Mucosa of descending colon (tissue), 3 donors: ENCODE measurements around the gene CRMP1. TPM values are rescaled to one million over a fixed set of nuclear protein-coding genes. Genes with fewer than 3 reads are reported as not detected.

ENCODE experiments used
- ATAC-seq: fragments of 200-7000 bp; cut with Tn5 transposase; one replicate; pipeline ENCODE4 v1.9.1; 2020; ENCODE audit warnings: mild to moderate bottlenecking, moderate library complexity
- DNase-seq, 3 donors: peaks; one replicate each; pipeline ENCODE4 v3.0.0-alpha.2; 2020
- H3K36me3 ChIP-seq: fragments of 200-600 bp; one replicate; pipeline ENCODE4 v1.8.0; 2021; ENCODE audit warnings: low read depth, mild to moderate bottlenecking
- H3K4me1 ChIP-seq: fragments of 200-600 bp; one replicate; pipeline ENCODE4 v1.8.0; 2021; ENCODE audit warnings: low read depth, mild to moderate bottlenecking
- H3K4me3 ChIP-seq: fragments of 200-600 bp; one replicate; pipeline ENCODE4 v1.8.0; 2021; ENCODE audit warnings: mild to moderate bottlenecking
- H3K9me3 ChIP-seq: fragments of 200-600 bp; one replicate; pipeline ENCODE4 v1.8.0; 2021; ENCODE audit warnings: mild to moderate bottlenecking
- CTCF ChIP-seq: fragments of 200-600 bp; IDR thresholded peaks from one replicate; pipeline ENCODE4 v1.8.0; 2022; ENCODE audit warnings: antibody characterized with exemption, mild to moderate bottlenecking
- intact Hi-C, 2 donors: fragments of 100-400 bp; cut with DNase I in 1 of 2; cut with micrococcal nuclease in 1 of 2; formaldehyde crosslinking; loops; one replicate each; pipeline versions ENCODE4 v1.11.0 to v1.11.1; 2022; cut with DNase I, micrococcal nuclease
- total RNA-seq, 3 donors: library from RNA; stranded (reverse); fragmentation: NEBNext Ultra II Directional in 2 of 3; extraction: Animal tissue kit (Norgen Biotek cat#: 25700) in 2 of 3; gene quantifications; one replicate each; pipeline versions ENCODE4 v1.2.1 to v1.2.4, GENCODE V29; 2021 to 2023
- donor health status: DM: no; HTN: no; CAD: no; lungs with moderate emphysema.
- donor health status: DM: no; HTN: no; CAD: no.
- donor health status: DM: no; HTN: yes; CAD: no.

Gene CRMP1
- total RNA-seq, 3 donors from 2014 or later: 0.58 to 4.4 (median 1.0) TPM

DNA sequence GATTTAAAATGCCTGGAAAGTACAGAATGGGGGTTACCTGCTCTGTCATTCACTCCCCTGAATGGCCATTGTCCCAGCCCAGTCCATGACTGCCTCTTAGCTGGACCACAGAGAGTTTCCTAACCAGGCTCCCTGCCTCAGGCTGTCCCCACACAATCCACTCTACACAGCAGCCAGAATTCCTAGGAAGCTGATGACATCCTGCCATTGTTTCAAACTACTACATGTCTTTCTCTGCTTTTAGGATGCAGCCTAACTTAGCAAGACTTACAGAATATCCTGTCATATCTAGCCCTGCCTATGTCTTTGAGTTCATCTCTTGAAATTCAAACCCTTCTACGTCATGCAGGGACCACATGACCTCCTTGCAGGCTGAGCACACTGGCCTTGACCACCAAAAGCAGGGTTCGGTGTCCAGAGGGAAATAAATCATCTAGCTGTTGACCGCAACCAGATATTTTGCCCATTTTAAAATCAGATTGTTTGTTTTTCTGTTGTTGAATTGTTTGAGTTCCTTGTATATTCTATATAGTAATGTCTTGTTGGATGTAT is 16.1 kb upstream of the CRMP1 start:
- ATAC-seq: no peak
- intact Hi-C loops: no loop called here
- TF ChIP-seq CTCF: no peak
- H3K9me3 ChIP-seq: no peaks in the 10 kb centered on the region
- no peak for DNase-seq
- H3K4me3 ChIP-seq: no peak overlapping the region
- no peaks in the 10 kb centered on the region for H3K36me3 ChIP-seq
- no peaks in the 10 kb centered on the region for H3K4me1 ChIP-seq

GRCh38 chr4:5906191-5906590 is 13.3 kb upstream of the CRMP1 start:
- Histone ChIP-seq H3K4me1 (no peaks in the 10 kb centered on the region), H3K36me3 (no peaks in the 10 kb centered on the region), H3K9me3 (no peaks in the 10 kb centered on the region), H3K4me3 (no peak overlapping the region)
- DNase-seq (no peak), ATAC-seq (no peak)
- intact Hi-C loops: no loop called here
- no peak for TF ChIP-seq CTCF

DNA sequence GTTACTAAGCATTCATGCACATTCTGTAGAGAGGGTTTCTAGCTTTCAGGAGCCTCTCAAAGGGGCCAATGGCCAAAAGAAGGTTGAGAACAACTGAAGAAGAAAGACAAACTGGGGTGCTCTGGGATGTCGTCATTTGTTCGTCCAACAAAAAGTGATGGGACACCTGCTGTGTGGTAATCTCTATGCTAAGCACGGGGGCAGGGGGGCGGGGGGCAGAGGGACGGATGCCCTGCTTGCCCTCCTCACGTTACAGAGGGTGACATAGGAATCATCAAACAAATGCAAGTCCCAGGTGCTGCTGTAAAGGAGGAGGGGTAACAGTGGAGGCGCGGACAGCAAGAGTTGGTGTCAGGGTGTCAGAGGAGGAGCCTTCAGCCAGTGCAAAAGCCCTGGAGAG is 12.8 kb upstream of the CRMP1 start:
- Histone ChIP-seq H3K9me3 (no peaks in the 10 kb centered on the region), H3K4me1 (no peaks in the 10 kb centered on the region), H3K4me3 (no peak overlapping the region), H3K36me3 (no peaks in the 10 kb centered on the region)
- no peak for TF ChIP-seq CTCF
- no peak for DNase-seq
- ATAC-seq: no peak
- intact Hi-C loops: no loop called here

GRCh38 chr4:5900844-5901243 is 8.0 kb upstream of the CRMP1 start:
- Histone ChIP-seq H3K9me3 (no peaks in the 10 kb centered on the region), H3K4me1 (no peaks in the 10 kb centered on the region), H3K36me3 (no peaks in the 10 kb centered on the region), H3K4me3 (no peak overlapping the region)
- DNase-seq (no peak), ATAC-seq (no peak)
- intact Hi-C loops: no loop called here
- TF ChIP-seq CTCF: no peak

- ATAC-seq (no peak), DNase-seq (no peak)
- Histone ChIP-seq H3K4me1 (no peaks in the 10 kb centered on the region), H3K4me3 (no peak overlapping the region), H3K9me3 (no peaks in the 10 kb centered on the region), H3K36me3 (no peaks in the 10 kb centered on the region)
- no peak for TF ChIP-seq CTCF
- intact Hi-C loops: no loop called here
Observed at GRCh38 chr4:5899881-5900280, 7.0 kb upstream of the CRMP1 start.

- intact Hi-C loops: no loop called here
Observed at GRCh38 chr4:5899396-5899795, 6.5 kb upstream of the CRMP1 start.

More at GRCh38 chr4:5899396-5899795, 6.5 kb upstream of the CRMP1 start:
- no peaks in the 10 kb centered on the region for H3K9me3 ChIP-seq
- DNase-seq (no peak), ATAC-seq (no peak)
- no peaks in the 10 kb centered on the region for H3K36me3 ChIP-seq
- H3K4me3 ChIP-seq: no peak overlapping the region
- TF ChIP-seq CTCF: no peak
- H3K4me1 ChIP-seq: no peaks in the 10 kb centered on the region
